A549 treated with RU486 at 1 μM for 4 hours (cell line): ENCODE measurements around the gene ZNF274. TPM values are rescaled to one million over a fixed set of nuclear protein-coding genes. Genes with fewer than 3 reads are reported as not detected.

Source experiments
- total RNA-seq: library from RNA; stranded (reverse); fragments of 200-300 nt; extraction: Qiagen RNA extraction; gene quantifications from 5 replicates; pipeline ENCODE4 v1.2.3, GENCODE V29; 2022; ENCODE audit warnings: low read depth

Gene ZNF274
- 11.6 to 15.7 TPM (median 13.2 TPM) in 5 replicates for total RNA-seq

GRCh38 chr19:58182989-58183816, at the start of gene ZNF274:
TSS of gene ZNF274 (plus strand) at chr19:58183061. CDS start at chr19:58183966, 905 bp downstream.

DNA sequence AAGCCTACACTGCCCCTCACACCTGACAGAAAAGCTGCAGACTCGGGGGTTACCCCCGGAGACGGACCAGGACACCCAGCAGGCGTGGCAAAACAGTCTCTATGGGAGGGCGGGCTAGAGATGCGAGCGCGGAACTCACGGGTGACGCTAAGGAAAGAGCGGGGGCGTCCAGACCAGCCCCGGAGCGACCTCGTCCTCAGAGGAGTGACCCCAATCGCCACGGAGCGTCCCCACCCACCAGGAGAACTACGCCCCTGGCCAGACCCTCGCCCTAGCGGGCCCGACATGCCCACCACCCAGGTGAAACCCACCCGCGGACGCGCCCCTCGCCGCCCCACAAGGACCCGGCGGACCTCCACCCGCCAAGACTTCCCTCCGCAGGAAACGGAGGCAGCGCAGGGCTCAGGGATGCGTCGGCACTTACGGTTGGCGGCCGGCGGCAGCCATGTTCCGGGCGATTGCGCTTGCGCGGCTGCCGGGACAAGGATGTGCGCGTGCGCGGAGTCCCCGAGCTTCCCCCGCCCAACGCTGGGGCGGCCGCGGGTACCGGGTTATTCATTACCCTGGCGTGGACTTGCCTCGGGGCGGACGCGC, 32.4 kb upstream of the ZNF274 start, which contains the start of gene ZNF329:
Gene ZNF329 (minus strand): TSS at position 462 of the 594 bp plus-strand sequence. CDS start 21,286 bp downstream, outside the sequence.

GRCh38 chr19:58228585-58229254, 45.9 kb downstream of the ZNF274 start, which contains the start of gene ZNF544:
TSS of gene ZNF544 (plus strand) at chr19:58228914. CDS start at chr19:58244024, 15,110 bp downstream.

Other genes with a start within 250 kb of the ZNF274 start
- 0.74 to 1.7 TPM (median 0.82 TPM) in 5 replicates for gene ZNF418, start 247.7 kb upstream of the ZNF274 start, total RNA-seq
- gene ZNF256, start 235.4 kb upstream of the ZNF274 start, total RNA-seq = 1.2 to 1.8 TPM (median 1.3 TPM) in 5 replicates
- gene C19orf18, start 208.5 kb upstream of the ZNF274 start, total RNA-seq = 0.15 TPM in 1 of 5 replicates, not detected in the others
- 1.3 to 3.0 TPM (median 2.7 TPM) in 5 replicates for gene ZNF606, start 180.2 kb upstream of the ZNF274 start, total RNA-seq
- not detected in 5 replicates for gene ZSCAN1, start 149.0 kb upstream of the ZNF274 start, total RNA-seq
- not detected in 5 replicates for gene ZNF135, start 123.8 kb upstream of the ZNF274 start, total RNA-seq
- gene ZSCAN18, start 84.8 kb upstream of the ZNF274 start, total RNA-seq = 2.2 to 2.8 TPM (median 2.3 TPM) in 5 replicates
- 2.6 to 3.4 TPM (median 3.0 TPM) in 5 replicates for gene ZNF329, start 32.3 kb upstream of the ZNF274 start, total RNA-seq
- 16.8 to 28.0 TPM (median 18.4 TPM) in 5 replicates for gene ZNF544, start 45.9 kb downstream of the ZNF274 start, total RNA-seq
- gene ZNF8, start 95.9 kb downstream of the ZNF274 start, total RNA-seq = 0.92 to 1.4 TPM (median 1.2 TPM) in 5 replicates
- gene ERVK3-1, start 122.3 kb downstream of the ZNF274 start, total RNA-seq = 89.1 to 120 TPM (median 93.3 TPM) in 5 replicates
- gene ZSCAN22, start 143.9 kb downstream of the ZNF274 start, total RNA-seq = 2.4 to 3.0 TPM (median 2.6 TPM) in 5 replicates
- gene A1BG, start 170.4 kb downstream of the ZNF274 start, total RNA-seq = 8.1 to 17.1 TPM (median 13.2 TPM) in 5 replicates
- gene ZNF497, start 179.7 kb downstream of the ZNF274 start, total RNA-seq = 0.80 to 1.8 TPM (median 1.5 TPM) in 5 replicates
- 0.79 to 1.8 TPM (median 1.5 TPM) in 5 replicates for gene ZNF837, start 198.0 kb downstream of the ZNF274 start, total RNA-seq
- gene RPS5, start 204.2 kb downstream of the ZNF274 start, total RNA-seq = 2,154 to 2,606 TPM (median 2,462 TPM) in 5 replicates
- 0.23 to 0.63 TPM (median 0.27 TPM) in 3 of 5 replicates, not detected in the others for gene RNF225, start 212.6 kb downstream of the ZNF274 start, total RNA-seq
- gene ZNF584, start 225.6 kb downstream of the ZNF274 start, total RNA-seq = 17.9 to 21.0 TPM (median 19.6 TPM) in 5 replicates